Suprapubic skin (tissue), 4 donors: ENCODE measurements around the gene NPM1. TPM values are rescaled to one million over a fixed set of nuclear protein-coding genes. Genes with fewer than 3 reads are reported as not detected.

Experiments used
- DNase-seq, 2 donors: peaks; one replicate each; pipeline ENCODE4 v3.0.0-alpha.2; 2019; ENCODE audit warnings: low spot score in 2 of 2
- H3K27ac ChIP-seq: fragments of 200-600 bp; sonication (generic); one replicate; pipeline ENCODE4 v1.5.1; 2019
- H3K27me3 ChIP-seq: fragments of 200-600 bp; sonication (generic); one replicate; pipeline ENCODE4 v1.5.1; 2019
- H3K36me3 ChIP-seq: fragments of 200-600 bp; sonication (generic); one replicate; pipeline ENCODE4 v1.5.1; 2019
- H3K4me1 ChIP-seq: fragments of 200-600 bp; sonication (generic); one replicate; pipeline ENCODE4 v1.5.1; 2019
- H3K4me3 ChIP-seq: fragments of 200-600 bp; sonication (generic); one replicate; pipeline ENCODE4 v1.5.1; 2019; ENCODE audit warnings: mild to moderate bottlenecking
- H3K9me3 ChIP-seq: fragments of 200-600 bp; sonication (generic); one replicate; pipeline ENCODE4 v1.5.1; 2019
- EP300 ChIP-seq: sonication (generic); formaldehyde crosslinking; IDR thresholded peaks from one replicate; pipeline ENCODE4 v1.6.1; 2017; ENCODE audit warnings: antibody characterized with exemption
- POLR2A ChIP-seq, 2 donors: fragments of 450-650 bp; IDR thresholded peaks; one replicate each; pipeline ENCODE4 v1.6.1; 2017; ENCODE audit warnings: antibody characterized with exemption in 2 of 2, mild to moderate bottlenecking in 2 of 2, moderate library complexity in 2 of 2
- POLR2AphosphoS5 ChIP-seq, 3 donors: sonication (generic); formaldehyde crosslinking; IDR thresholded peaks; one replicate each; pipeline ENCODE4 v1.6.1; 2017; ENCODE audit warnings: antibody characterized with exemption in 3 of 3
- WGBS: methylation state at CpG from one replicate; pipeline ENCODE4 v1.1.5; 2018; 5-methylcytosine and 5-hydroxymethylcytosine counted together
- total RNA-seq, 4 donors: library from RNA; depleted of rRNA; stranded (reverse); fragments of >200 nt; gene quantifications; one replicate each; pipeline ENCODE4 v1.1.0, GENCODE V29; 2016
- TF ChIP-seq, protein P1 (sequence below), 2 donors: fragments of 200-600 bp in 1 of 2; fragments of 450-650 bp in 1 of 2; sonication (generic) in 1 of 2; IDR thresholded peaks; one replicate each; pipeline ENCODE4 v1.5.1; 2016 to 2019; ENCODE audit warnings: antibody characterized with exemption in 2 of 2, mild to moderate bottlenecking in 1 of 2, moderate library complexity in 1 of 2

Gene NPM1
- total RNA-seq, 4 donors from 2014 or later, result 439 to 524 (median 469) TPM

DNA sequence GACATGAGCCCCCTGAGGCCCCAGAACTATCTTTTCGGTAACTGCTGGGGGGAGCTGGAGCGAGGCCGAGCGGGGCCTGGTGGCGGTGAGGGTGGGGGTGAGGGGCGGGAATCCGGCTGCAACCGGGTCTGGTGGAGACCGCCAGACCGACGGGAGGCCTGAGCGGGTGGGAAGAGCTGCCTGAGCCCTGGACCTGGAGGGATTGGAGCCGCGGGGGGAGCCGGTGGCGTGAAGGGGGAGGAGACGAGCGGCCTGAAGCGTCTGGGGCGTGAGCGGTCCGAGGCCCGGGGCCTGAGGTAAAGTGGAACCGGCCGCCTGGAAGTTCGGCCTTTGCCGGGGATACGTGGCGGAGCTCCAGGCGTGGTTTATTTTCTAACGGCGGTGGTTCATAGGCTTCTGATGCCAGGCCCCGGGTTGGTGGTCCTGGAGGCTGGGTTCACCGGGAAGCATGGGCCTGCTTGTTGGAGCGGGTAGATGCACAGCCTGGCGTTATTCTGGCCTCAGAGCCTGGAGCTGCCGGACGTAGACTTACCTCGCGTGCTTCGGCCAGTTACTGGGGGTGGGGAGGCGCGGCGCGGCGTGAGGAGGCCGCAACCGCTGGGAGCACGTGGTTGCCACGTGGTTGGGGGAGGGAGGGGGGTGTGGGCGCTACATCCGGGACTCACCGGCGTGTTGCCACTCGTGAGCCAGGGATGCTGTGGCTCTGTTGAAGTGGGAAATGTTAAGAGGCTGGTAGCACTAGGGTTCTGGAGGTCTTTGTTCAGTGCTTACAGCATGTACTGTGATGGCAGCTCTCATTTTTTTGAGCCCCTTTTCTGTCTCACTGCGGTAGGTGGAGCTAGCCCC, 544 bp downstream of the NPM1 start:
- Histone ChIP-seq H3K4me3 (peak overlapping the region; percentile 96), H3K27me3 (no peaks in the 10 kb centered on the region), H3K36me3 (peaks cover 13% of the 10 kb centered on the region), H3K9me3 (no peaks in the 10 kb centered on the region), H3K4me1 (peaks cover 34% of the 10 kb centered on the region), H3K27ac (peak overlapping the region; percentile 96)
- DNase-seq, result peak; percentile 86 to 88
- WGBS, result 1% methylated on average over 37 of the region's 56 CpGs
- TF ChIP-seq POLR2A (IDR thresholded peaks at IDR 0.05) (no peak), POLR2AphosphoS5 (IDR thresholded peaks at IDR 0.05) (peak in 2 of 3 donors; percentile 51 to 69), EP300 (no peak)
- TF ChIP-seq, protein P1, sequence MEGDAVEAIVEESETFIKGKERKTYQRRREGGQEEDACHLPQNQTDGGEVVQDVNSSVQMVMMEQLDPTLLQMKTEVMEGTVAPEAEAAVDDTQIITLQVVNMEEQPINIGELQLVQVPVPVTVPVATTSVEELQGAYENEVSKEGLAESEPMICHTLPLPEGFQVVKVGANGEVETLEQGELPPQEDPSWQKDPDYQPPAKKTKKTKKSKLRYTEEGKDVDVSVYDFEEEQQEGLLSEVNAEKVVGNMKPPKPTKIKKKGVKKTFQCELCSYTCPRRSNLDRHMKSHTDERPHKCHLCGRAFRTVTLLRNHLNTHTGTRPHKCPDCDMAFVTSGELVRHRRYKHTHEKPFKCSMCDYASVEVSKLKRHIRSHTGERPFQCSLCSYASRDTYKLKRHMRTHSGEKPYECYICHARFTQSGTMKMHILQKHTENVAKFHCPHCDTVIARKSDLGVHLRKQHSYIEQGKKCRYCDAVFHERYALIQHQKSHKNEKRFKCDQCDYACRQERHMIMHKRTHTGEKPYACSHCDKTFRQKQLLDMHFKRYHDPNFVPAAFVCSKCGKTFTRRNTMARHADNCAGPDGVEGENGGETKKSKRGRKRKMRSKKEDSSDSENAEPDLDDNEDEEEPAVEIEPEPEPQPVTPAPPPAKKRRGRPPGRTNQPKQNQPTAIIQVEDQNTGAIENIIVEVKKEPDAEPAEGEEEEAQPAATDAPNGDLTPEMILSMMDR (IDR thresholded peaks at IDR 0.05), result no peak

DNA sequence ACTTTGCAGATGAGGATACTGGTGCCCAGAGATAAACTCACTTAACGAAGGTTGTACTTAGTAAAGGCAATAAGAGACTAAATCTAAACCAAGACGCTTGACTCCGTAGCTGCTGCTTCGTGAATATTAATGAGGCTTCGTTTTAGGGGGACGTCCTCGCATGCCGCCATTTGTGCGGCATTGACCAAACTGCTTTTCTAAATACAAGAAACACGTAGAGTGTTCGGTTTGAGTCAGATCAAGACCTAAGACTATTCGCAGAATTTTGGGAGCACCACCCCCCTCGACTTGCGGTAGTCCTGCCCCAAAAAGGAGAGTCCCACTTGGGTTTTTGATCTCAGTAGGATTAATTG, 1.1 kb downstream of the NPM1 start:
- H3K36me3 ChIP-seq, result peaks cover 19% of the 10 kb centered on the region
- no peaks in the 10 kb centered on the region for H3K9me3 ChIP-seq
- H3K4me3 ChIP-seq, result peak overlapping the region; percentile 96
- 3% methylated on average over 14 of the region's 14 CpGs for WGBS
- no peak overlapping the region for H3K27ac ChIP-seq
- no peak for DNase-seq
- TF ChIP-seq EP300 (no peak), POLR2AphosphoS5 (IDR thresholded peaks at IDR 0.05) (no peak), POLR2A (IDR thresholded peaks at IDR 0.05) (no peak)
- TF ChIP-seq, protein P1 (IDR thresholded peaks at IDR 0.05), result no peak
- H3K4me1 ChIP-seq, result peaks cover 34% of the 10 kb centered on the region
- H3K27me3 ChIP-seq, result no peaks in the 10 kb centered on the region

DNA sequence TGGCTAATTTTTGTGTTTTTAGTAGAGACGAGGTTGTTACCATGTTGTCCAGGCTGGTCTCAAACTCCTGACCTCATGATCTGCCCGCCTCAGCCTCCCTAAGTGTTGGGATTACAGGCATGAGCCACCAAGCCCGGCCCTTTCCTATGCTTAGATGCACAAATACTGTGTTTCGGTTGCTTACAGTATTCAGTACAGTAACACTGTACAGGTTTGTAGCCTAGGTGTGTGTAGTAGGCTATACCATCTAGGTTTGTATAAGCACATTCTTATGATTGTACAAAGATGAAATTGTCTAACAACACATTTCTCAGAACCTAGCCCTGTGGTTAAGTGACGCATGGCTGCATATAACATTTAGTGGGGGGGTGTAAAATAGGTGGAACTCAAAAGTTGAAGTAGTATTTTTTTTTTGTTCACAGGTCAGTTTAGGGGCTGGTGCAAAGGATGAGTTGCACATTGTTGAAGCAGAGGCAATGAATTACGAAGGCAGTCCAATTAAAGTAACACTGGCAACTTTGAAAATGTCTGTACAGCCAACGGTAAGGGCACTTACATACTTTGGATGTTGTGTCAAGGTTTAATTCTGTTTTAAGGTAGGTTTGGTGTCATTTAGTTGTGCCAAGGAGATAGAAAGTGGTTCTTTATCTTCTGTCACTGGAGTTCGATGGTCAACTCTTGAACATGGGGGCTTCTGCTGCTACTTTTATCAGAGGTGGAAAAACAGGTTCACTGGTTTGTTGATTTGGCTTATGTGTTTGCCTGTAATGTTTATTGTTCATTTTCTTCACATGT, 3.4 kb downstream of the NPM1 start:
- Histone ChIP-seq H3K4me3 (peak overlapping the region; percentile 96), H3K9me3 (no peaks in the 10 kb centered on the region), H3K27ac (no peak overlapping the region), H3K4me1 (peaks cover 34% of the 10 kb centered on the region), H3K36me3 (peaks cover 41% of the 10 kb centered on the region), H3K27me3 (no peaks in the 10 kb centered on the region)
- TF ChIP-seq, protein P1 (IDR thresholded peaks at IDR 0.05), result no peak
- no peak for TF ChIP-seq POLR2A (IDR thresholded peaks at IDR 0.05)
- TF ChIP-seq EP300, result no peak
- TF ChIP-seq POLR2AphosphoS5 (IDR thresholded peaks at IDR 0.05), result no peak
- WGBS, result 68% methylated on average over 8 of the region's 8 CpGs
- DNase-seq, result no peak

DNA sequence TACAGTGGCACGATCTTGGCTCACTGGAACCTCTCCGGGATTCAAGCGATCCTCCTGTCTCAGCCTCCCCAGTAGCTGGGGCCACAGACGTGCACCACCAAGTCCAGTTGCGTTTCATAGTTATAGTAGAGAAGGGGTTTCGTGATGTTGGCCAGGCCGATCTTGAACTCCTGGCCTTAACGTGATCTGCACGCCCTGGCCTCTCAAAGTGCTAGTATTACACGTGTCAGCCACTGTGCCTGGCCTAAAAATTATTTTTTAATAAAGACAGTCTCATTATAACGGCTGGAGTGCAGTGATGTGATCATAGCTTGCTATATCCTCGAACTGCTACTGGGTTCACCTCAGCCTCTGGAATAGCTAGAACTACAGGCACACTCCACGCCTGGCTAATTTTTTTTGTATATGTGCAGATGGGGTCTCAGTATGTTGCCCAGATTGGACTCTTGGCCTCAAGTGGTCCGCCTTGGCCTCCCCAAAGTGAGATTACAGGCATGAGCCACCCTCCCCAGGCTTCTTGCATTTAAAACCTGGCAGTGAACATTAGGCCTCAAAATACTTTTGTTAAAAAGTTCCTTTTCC, 4.4 kb downstream of the NPM1 start:
- WGBS, result 87% methylated on average over 14 of the region's 14 CpGs
- TF ChIP-seq, protein P1 (IDR thresholded peaks at IDR 0.05), result no peak
- no peak overlapping the region for H3K4me3 ChIP-seq
- no peak overlapping the region for H3K27ac ChIP-seq
- no peak for DNase-seq
- no peaks in the 10 kb centered on the region for H3K9me3 ChIP-seq
- no peaks in the 10 kb centered on the region for H3K27me3 ChIP-seq
- peaks cover 48% of the 10 kb centered on the region for H3K36me3 ChIP-seq
- H3K4me1 ChIP-seq, result peaks cover 29% of the 10 kb centered on the region
